ENCODE results near the gene ZSWIM5.
"Not testable (repeated sequence)": the region's sequence is repeated elsewhere in the genome, so short reads cannot be mapped to it uniquely, and the experiment has no call there.

The ZSWIM5 gene

GRCh38 chr1:45079533-45079932, 126.9 kb downstream of the ZSWIM5 start:
- DNase-seq = no peak

GRCh38 chr1:45076959-45077358, 129.4 kb downstream of the ZSWIM5 start:
- DNase-seq = not testable (repeated sequence)

GRCh38 chr1:45071567-45071966, 134.8 kb downstream of the ZSWIM5 start:
- DNase-seq = no peak

- DNase-seq = no peak
These were observed 138.6 kb downstream of the ZSWIM5 start for GRCh38 chr1:45067806-45068205.

- DNase-seq = no peak
These were observed 141.3 kb downstream of the ZSWIM5 start for GRCh38 chr1:45065083-45065482.

GRCh38 chr1:45062463-45062862, 143.9 kb downstream of the ZSWIM5 start:
- DNase-seq = not testable (repeated sequence)

- DNase-seq = no peak
These were observed 146.6 kb downstream of the ZSWIM5 start for GRCh38 chr1:45059829-45060228.

- no peak for DNase-seq
These were observed 148.9 kb downstream of the ZSWIM5 start for GRCh38 chr1:45057542-45057941.

- DNase-seq = no peak
These were observed 155.2 kb downstream of the ZSWIM5 start for GRCh38 chr1:45051005-45051772.

- DNase-seq = no peak
These were observed 159.4 kb downstream of the ZSWIM5 start for GRCh38 chr1:45047032-45047431.

- DNase-seq = no peak
These were observed 161.5 kb downstream of the ZSWIM5 start for GRCh38 chr1:45044916-45045315.

GRCh38 chr1:45043094-45043493, 163.3 kb downstream of the ZSWIM5 start:
- DNase-seq = no peak

GRCh38 chr1:45040297-45040696, 166.1 kb downstream of the ZSWIM5 start:
- no peak for DNase-seq

- DNase-seq = no peak
These were observed 167.6 kb downstream of the ZSWIM5 start for GRCh38 chr1:45038661-45039364.

- no peak for DNase-seq
These were observed 168.2 kb downstream of the ZSWIM5 start for GRCh38 chr1:45038240-45038639.

- DNase-seq = no peak
These were observed 168.9 kb downstream of the ZSWIM5 start for GRCh38 chr1:45037456-45037855.

GRCh38 chr1:45035631-45036301, 170.6 kb downstream of the ZSWIM5 start:
- no peak for DNase-seq

GRCh38 chr1:45033356-45033755, 173.0 kb downstream of the ZSWIM5 start:
- DNase-seq = no peak

- no peak for DNase-seq
These were observed 173.6 kb downstream of the ZSWIM5 start for GRCh38 chr1:45032837-45033236.

- DNase-seq = no peak
These were observed 180.0 kb downstream of the ZSWIM5 start for GRCh38 chr1:45026446-45026845.

GRCh38 chr1:45023663-45024062, 182.7 kb downstream of the ZSWIM5 start:
- DNase-seq = no peak

GRCh38 chr1:45018599-45019230, 187.7 kb downstream of the ZSWIM5 start:
- DNase-seq = no peak

GRCh38 chr1:45016767-45017166, 189.6 kb downstream of the ZSWIM5 start:
- no peak for DNase-seq

All from NK-92 treated with Interleukin-12 subunit alpha and Interleukin-12 subunit beta, amount 100 ng/mL, for 24 hours (cell line).